Hepatocyte (in vitro differentiated cells): ENCODE measurements around the gene TAF1L.

Experiments
- EZH2 ChIP-seq: fragments of 200-600 bp; sonication (generic); IDR thresholded peaks from 2 replicates; pipeline ENCODE4 v1.6.1; 2016; ENCODE audit warnings: antibody characterized with exemption, mild to moderate bottlenecking, borderline replicate concordance
- TF ChIP-seq, protein P1 (sequence below): fragments of 200-600 bp; sonication (generic); IDR thresholded peaks from 2 replicates; pipeline ENCODE4 v1.5.1; 2016; ENCODE audit warnings: antibody characterized with exemption, mild to moderate bottlenecking; ENCODE audit not compliant: poor library complexity

- TF ChIP-seq, protein P1, sequence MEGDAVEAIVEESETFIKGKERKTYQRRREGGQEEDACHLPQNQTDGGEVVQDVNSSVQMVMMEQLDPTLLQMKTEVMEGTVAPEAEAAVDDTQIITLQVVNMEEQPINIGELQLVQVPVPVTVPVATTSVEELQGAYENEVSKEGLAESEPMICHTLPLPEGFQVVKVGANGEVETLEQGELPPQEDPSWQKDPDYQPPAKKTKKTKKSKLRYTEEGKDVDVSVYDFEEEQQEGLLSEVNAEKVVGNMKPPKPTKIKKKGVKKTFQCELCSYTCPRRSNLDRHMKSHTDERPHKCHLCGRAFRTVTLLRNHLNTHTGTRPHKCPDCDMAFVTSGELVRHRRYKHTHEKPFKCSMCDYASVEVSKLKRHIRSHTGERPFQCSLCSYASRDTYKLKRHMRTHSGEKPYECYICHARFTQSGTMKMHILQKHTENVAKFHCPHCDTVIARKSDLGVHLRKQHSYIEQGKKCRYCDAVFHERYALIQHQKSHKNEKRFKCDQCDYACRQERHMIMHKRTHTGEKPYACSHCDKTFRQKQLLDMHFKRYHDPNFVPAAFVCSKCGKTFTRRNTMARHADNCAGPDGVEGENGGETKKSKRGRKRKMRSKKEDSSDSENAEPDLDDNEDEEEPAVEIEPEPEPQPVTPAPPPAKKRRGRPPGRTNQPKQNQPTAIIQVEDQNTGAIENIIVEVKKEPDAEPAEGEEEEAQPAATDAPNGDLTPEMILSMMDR = no peak
- TF ChIP-seq EZH2 = no peak
Observed at GRCh38 chr9:32618261-32618660, 17.2 kb downstream of the TAF1L start.
